IMR-90 (cell line): ENCODE measurements around the gene STMN1. TPM values are rescaled to one million over a fixed set of nuclear protein-coding genes. Genes with fewer than 3 reads are reported as not detected.
A peak's percentile ranks its signal among the peaks of the same experiment; 100 is the strongest.

Experiments used
- ATAC-seq: fragments of 200-7000 bp; cut with Tn5 transposase; 2 replicates; pipeline ENCODE4 v1.9.1; 2020; ENCODE audit warnings: low read depth, mild to moderate bottlenecking, moderate library complexity
- BruUV-seq: library from RNA; stranded (reverse); fragments of 400-500 nt; replicated peaks from 2 replicates; lab custom pipeline; 2021; lab: Mats Ljungman, UMichigan
- CTCF ChIA-PET: fragments of 300-600 bp; formaldehyde crosslinking; extraction: SDS; loops from one replicate; lab custom pipeline; 2021; ENCODE audit warnings: antibody characterized with exemption; lab: Yijun Ruan, JAX
- POLR2A ChIA-PET: fragments of 300-600 bp; sonication (Branson Sonifier 250); formaldehyde crosslinking; loops from one replicate; lab custom pipeline; 2022; ENCODE audit warnings: antibody characterized with exemption; ENCODE audit not compliant: unreplicated experiment; lab: Charles Lee
- DNase-seq: peaks from one replicate; pipeline ENCODE4 v3.0.0; 2013
- H2AFZ ChIP-seq: replicated peaks from 2 replicates; pipeline ENCODE3; 2013; ENCODE audit warnings: low read length, mild to moderate bottlenecking; ENCODE audit not compliant: poor library complexity
- H2AK5ac ChIP-seq: 2 replicates; pipeline ENCODE4 v1.6.1; 2013; ENCODE audit warnings: low read depth, low read length, inconsistent platforms
- H2AK9ac ChIP-seq: replicated peaks from 2 replicates; pipeline ENCODE3; 2013; ENCODE audit warnings: mild to moderate bottlenecking, low read depth, low read length, moderate library complexity; ENCODE audit not compliant: poor library complexity
- H2BK120ac ChIP-seq: 2 replicates; pipeline ENCODE4 v1.6.1; 2013; ENCODE audit warnings: low read depth, low read length, inconsistent platforms
- H2BK15ac ChIP-seq: 3 replicates; pipeline ENCODE4 v1.6.1; 2013; ENCODE audit warnings: low read depth, low read length, inconsistent platforms
- H2BK20ac ChIP-seq: 2 replicates; pipeline ENCODE4 v1.6.1; 2013; ENCODE audit warnings: low read depth, mild to moderate bottlenecking, inconsistent platforms, low read length, moderate library complexity
- H2BK5ac ChIP-seq: 2 replicates; pipeline ENCODE4 v1.6.1; 2013; ENCODE audit warnings: mild to moderate bottlenecking, low read depth, low read length, inconsistent platforms; ENCODE audit not compliant: poor library complexity, severe bottlenecking
- H3K14ac ChIP-seq: replicated peaks from 2 replicates; pipeline ENCODE4 v1.6.1; 2013; ENCODE audit warnings: low read depth, low read length, inconsistent platforms
- H3K18ac ChIP-seq: 2 replicates; pipeline ENCODE4 v1.6.1; 2013; ENCODE audit warnings: low read depth, low read length, control low read depth
- H3K23ac ChIP-seq: 2 replicates; pipeline ENCODE4 v1.6.1; 2013; ENCODE audit warnings: low read depth, low read length, inconsistent platforms
- H3K27ac ChIP-seq: 2 replicates; pipeline ENCODE4 v1.5.1; 2013; ENCODE audit warnings: mild to moderate bottlenecking, control low read depth, low read length; ENCODE audit not compliant: insufficient read depth
- H3K27me3 ChIP-seq: 2 replicates; pipeline ENCODE4 v1.6.1; 2013; ENCODE audit warnings: low read length; ENCODE audit not compliant: control insufficient read depth, insufficient read depth
- H3K36me3 ChIP-seq: 2 replicates; pipeline ENCODE4 v1.6.1; 2013; ENCODE audit warnings: low read length, mixed read lengths; ENCODE audit not compliant: control insufficient read depth, insufficient read depth
- H3K4ac ChIP-seq: 2 replicates; pipeline ENCODE4 v1.6.1; 2013; ENCODE audit warnings: low read depth, low read length, inconsistent platforms
- H3K4me1 ChIP-seq: 2 replicates; pipeline ENCODE4 v1.6.1; 2013; ENCODE audit warnings: low read length, mixed read lengths; ENCODE audit not compliant: control insufficient read depth, insufficient read depth
- H3K4me2 ChIP-seq: 2 replicates; pipeline ENCODE4 v1.6.1; 2013; ENCODE audit warnings: low read depth, mild to moderate bottlenecking, control low read depth, low read length, moderate library complexity
- H3K4me3 ChIP-seq: 2 replicates; pipeline ENCODE4 v1.5.1; 2013; ENCODE audit warnings: low read depth, mild to moderate bottlenecking, control low read depth, low read length, moderate library complexity; ENCODE audit not compliant: insufficient read depth
- H3K56ac ChIP-seq: 2 replicates; pipeline ENCODE4 v1.6.1; 2013; ENCODE audit warnings: low read length, inconsistent platforms; ENCODE audit not compliant: insufficient read depth; ENCODE audit errors: extremely low read depth
- H3K79me1 ChIP-seq, 2 experiments: 2 replicates each; pipeline ENCODE4 v1.6.1; 2013; ENCODE audit warnings: low read length in 2 of 2, inconsistent platforms in 1 of 2, low read depth in 1 of 2
- H3K9ac ChIP-seq: 2 replicates; pipeline ENCODE4 v1.6.1; 2013; ENCODE audit warnings: low read depth, low read length, control low read depth
- H3K9me1 ChIP-seq: 2 replicates; pipeline ENCODE4 v1.6.1; 2013; ENCODE audit warnings: low read length, inconsistent platforms; ENCODE audit not compliant: insufficient read depth
- H3K9me3 ChIP-seq: 2 replicates; pipeline ENCODE4 v1.6.1; 2013; ENCODE audit warnings: low read length; ENCODE audit not compliant: control insufficient read depth, insufficient read depth
- H4K20me1 ChIP-seq: 2 replicates; pipeline ENCODE4 v1.6.1; 2013; ENCODE audit warnings: low read length, inconsistent platforms; ENCODE audit not compliant: insufficient read depth
- H4K5ac ChIP-seq: 2 replicates; pipeline ENCODE4 v1.6.1; 2013; ENCODE audit warnings: mild to moderate bottlenecking, low read depth, low read length, control low read depth
- H4K8ac ChIP-seq, 2 experiments: 2 replicates each; pipeline ENCODE4 v1.6.1; 2013; ENCODE audit warnings: low read depth in 2 of 2, low read length in 2 of 2, control low read depth in 1 of 2, inconsistent platforms in 1 of 2
- H4K91ac ChIP-seq: 2 replicates; pipeline ENCODE4 v1.6.1; 2013; ENCODE audit warnings: low read depth, low read length, inconsistent platforms; ENCODE audit not compliant: insufficient read depth
- BHLHE40 ChIP-seq: fragments of 150-350 bp; IDR thresholded peaks from 2 replicates; pipeline ENCODE4 v1.6.1; 2016; ENCODE audit warnings: mild to moderate bottlenecking, low read depth, low read length
- CEBPB ChIP-seq: IDR thresholded peaks from 2 replicates; pipeline ENCODE4 v1.6.1; 2012; ENCODE audit warnings: low read depth, low read length, improper control_type of control experiment
- CHD1 ChIP-seq: IDR thresholded peaks from 2 replicates; pipeline ENCODE4 v1.6.1; 2012; ENCODE audit warnings: low read depth, low read length, improper control_type of control experiment
- CTCF ChIP-seq: conservative IDR thresholded peaks from 2 replicates; pipeline ENCODE4 v1.5.1; 2012; ENCODE audit warnings: mild to moderate bottlenecking, low read depth, low read length, improper control_type of control experiment
- ELK1 ChIP-seq: fragments of 150-350 bp; IDR thresholded peaks from 2 replicates; pipeline ENCODE4 v1.6.1; 2016; ENCODE audit warnings: low read depth, mild to moderate bottlenecking, low read length, moderate library complexity, borderline replicate concordance
- FOS ChIP-seq: fragments of 150-350 bp; IDR thresholded peaks from 2 replicates; pipeline ENCODE4 v1.6.1; 2016; ENCODE audit warnings: low read depth, low read length
- MAFK ChIP-seq: IDR thresholded peaks from 2 replicates; pipeline ENCODE4 v1.6.1; 2012; ENCODE audit warnings: low read depth, low read length, improper control_type of control experiment
- MAZ ChIP-seq: IDR thresholded peaks from 2 replicates; pipeline ENCODE4 v1.6.1; 2012; ENCODE audit warnings: low read depth, mild to moderate bottlenecking, low read length, improper control_type of control experiment, moderate library complexity, borderline replicate concordance
- MXI1 ChIP-seq: IDR thresholded peaks from 2 replicates; pipeline ENCODE4 v1.6.1; 2012; ENCODE audit warnings: low read depth, mild to moderate bottlenecking, low read length, moderate library complexity, borderline replicate concordance
- NFE2L2 ChIP-seq: fragments of 150-350 bp; IDR thresholded peaks from 2 replicates; pipeline ENCODE4 v1.6.1; 2016; ENCODE audit warnings: low read depth, mild to moderate bottlenecking, low read length
- POLR2A ChIP-seq: IDR thresholded peaks from 2 replicates; pipeline ENCODE4 v1.6.1; 2012; ENCODE audit warnings: mild to moderate bottlenecking, low read depth, low read length
- RAD21 ChIP-seq: IDR thresholded peaks from 2 replicates; pipeline ENCODE4 v1.6.1; 2012; ENCODE audit warnings: low read length, improper control_type of control experiment
- RCOR1 ChIP-seq: IDR thresholded peaks from 2 replicates; pipeline ENCODE4 v1.6.1; 2012; ENCODE audit warnings: mild to moderate bottlenecking, low read length, improper control_type of control experiment; ENCODE audit not compliant: insufficient replicate concordance
- RFX5 ChIP-seq: IDR thresholded peaks from 2 replicates; pipeline ENCODE4 v1.8.0; 2012; ENCODE audit warnings: low read depth, mild to moderate bottlenecking, low read length, moderate library complexity
- SMC3 ChIP-seq: fragments of 150-350 bp; IDR thresholded peaks from 2 replicates; pipeline ENCODE4 v1.6.1; 2016; ENCODE audit warnings: low read depth, mild to moderate bottlenecking, antibody characterized with exemption, low read length, moderate library complexity
- USF2 ChIP-seq: fragments of 150-350 bp; IDR thresholded peaks from 2 replicates; pipeline ENCODE4 v1.6.1; 2017; ENCODE audit warnings: mild to moderate bottlenecking, antibody characterized with exemption, low read length, low read depth
- WGBS, 2 experiments: methylation state at CpG; one replicate each; pipeline versions ENCODE4 v1.1.5 to v1.1.7; 2013; ENCODE audit warnings: missing lambda C conversion rate in 2 of 2; ENCODE audit not compliant: insufficient read length in 1 of 2; ENCODE audit errors: extremely low coverage in 2 of 2; 5-methylcytosine and 5-hydroxymethylcytosine counted together
- dilution Hi-C: fragments of 300-500 bp; cut with HindIII; formaldehyde crosslinking; loops from one replicate; pipeline ENCODE4 v1.14.3; 2018; ENCODE audit warnings: low sequenced_read_pairs; ENCODE audit not compliant: unreplicated experiment
- in situ Hi-C: fragments of 300-500 bp; cut with MboI; formaldehyde crosslinking; loops from 3 replicates; pipeline ENCODE4 v1.14.3; 2019; ENCODE audit warnings: low sequenced_read_pairs, inconsistent platforms, mixed read lengths
- intact Hi-C: fragments of 100-400 bp; cut with micrococcal nuclease; formaldehyde crosslinking; loops from 2 replicates; pipeline ENCODE4 v1.10.0; 2022
- polyA plus RNA-seq, 3 experiments: library from polyadenylated mRNA; depleted of rRNA; stranded (reverse); fragments of >200 nt; gene quantifications; 2 replicates each; pipeline ENCODE4 v1.2.3, GENCODE V29; 2012; ENCODE audit warnings: low replicate concordance in 1 of 3
- total RNA-seq: library from RNA; depleted of rRNA; stranded (reverse); fragments of >200 nt; gene quantifications from 2 replicates; pipeline ENCODE4 v1.2.3, GENCODE V29; 2012

The STMN1 gene
- total and polyA plus RNA-seq, 2 of the 4 experiments (the other 2 are of a cell fraction): 93.0 to 273 TPM

- in situ Hi-C loops (no loop called here), intact Hi-C loops (no loop called here), dilution Hi-C loops (no loop called here)
- ATAC-seq: no peak
- Histone ChIP-seq H3K4me3 (no peak overlapping the region), H2BK20ac (no peak overlapping the region), H4K5ac (no peak overlapping the region), H3K27me3 (no peaks in the 10 kb centered on the region), H3K4ac (no peak overlapping the region), H3K18ac (no peak overlapping the region), H2BK120ac (no peak overlapping the region), H2BK5ac (no peak overlapping the region), H3K4me1 (peaks cover 18% of the 10 kb centered on the region), H3K56ac (no peak overlapping the region), H2AK5ac (no peak overlapping the region), H3K9me1 (peaks cover 8% of the 10 kb centered on the region; the same call in 1 of the 2 replicates), H3K9ac (no peak overlapping the region), H4K8ac (no peak overlapping the region), H3K23ac (no peak overlapping the region), H3K4me2 (peak overlapping the region; percentile 29; the same call in 1 of the 2 replicates), H3K36me3 (peaks cover 13% of the 10 kb centered on the region), H4K20me1 (0 out of 2 replicates have a peak, but pooled peaks cover 3% of the 10 kb centered on the region), H3K27ac (no peak overlapping the region), H3K79me1 (peaks cover 42% of the 10 kb centered on the region in 2 experiments), H2AFZ (no peak overlapping the region), H3K14ac (no peak overlapping the region), H3K9me3 (no peaks in the 10 kb centered on the region), H2BK15ac (no peak overlapping the region), H2AK9ac (no peak overlapping the region), H4K91ac (no peak overlapping the region)
- CTCF ChIA-PET: no interaction called here
- POLR2A ChIA-PET: no interaction called here
- DNase-seq: no peak
- TF ChIP-seq CTCF (no peak), NFE2L2 (no peak), CHD1 (no peak), FOS (no peak), BHLHE40 (no peak), ELK1 (no peak), SMC3 (no peak), MAZ (no peak), POLR2A (no peak), MAFK (no peak), RCOR1 (no peak), MXI1 (no peak), USF2 (no peak), RFX5 (no peak), CEBPB (no peak), RAD21 (no peak)
- no TSS peak for BruUV-seq
- 71% methylated on average over 1 of the region's 3 CpGs; no CpG with 5 or more reads in 1 of the 2 experiments for WGBS, 2 experiments
Observed at GRCh38 chr1:25873120-25873519, 33.1 kb downstream of the STMN1 start.
